Osteoblast (primary cell): ENCODE results near the gene IFRD2. TPM values are rescaled to one million over a fixed set of nuclear protein-coding genes. Genes with fewer than 3 reads are reported as not detected.

ENCODE experiments used
- DNase-seq: peaks from one replicate; pipeline ENCODE4 v3.0.0; 2011; ENCODE audit warnings: low spot score, mixed read lengths; ENCODE audit not compliant: insufficient read length; ENCODE audit errors: missing footprints
- H2AFZ ChIP-seq: 2 replicates; pipeline ENCODE4 v1.6.0; 2011; ENCODE audit warnings: mild to moderate bottlenecking, low read length
- H3K27ac ChIP-seq: 2 replicates; pipeline ENCODE4 v1.5.1; 2011; ENCODE audit warnings: mild to moderate bottlenecking, low read depth, low read length, moderate library complexity
- H3K27me3 ChIP-seq: 2 replicates; pipeline ENCODE4 v1.6.0; 2012; ENCODE audit warnings: mild to moderate bottlenecking, control low read depth, inconsistent platforms, low read length, moderate library complexity; ENCODE audit not compliant: insufficient read depth
- H3K36me3 ChIP-seq: 2 replicates; pipeline ENCODE4 v1.5.1; 2011; ENCODE audit warnings: mild to moderate bottlenecking, low read length, control low read depth, moderate library complexity; ENCODE audit not compliant: insufficient read depth
- H3K4me1 ChIP-seq: 2 replicates; pipeline ENCODE4 v1.5.1; 2011; ENCODE audit warnings: mild to moderate bottlenecking, low read length, control low read depth, moderate library complexity; ENCODE audit not compliant: insufficient read depth
- H3K4me2 ChIP-seq: 2 replicates; pipeline ENCODE4 v1.6.0; 2011; ENCODE audit warnings: mild to moderate bottlenecking, low read length; ENCODE audit not compliant: insufficient read depth
- H3K4me3 ChIP-seq: fragments of 200-600 bp; sonication (generic); 3 replicates; pipeline ENCODE4 v1.5.1; 2012; ENCODE audit warnings: mild to moderate bottlenecking, low read length, inconsistent platforms; ENCODE audit not compliant: insufficient read depth
- H3K79me2 ChIP-seq: 2 replicates; pipeline ENCODE4 v1.6.0; 2012; ENCODE audit warnings: mild to moderate bottlenecking, low read length, control low read depth, inconsistent platforms; ENCODE audit not compliant: insufficient read depth
- H3K9me3 ChIP-seq: 2 replicates; pipeline ENCODE4 v1.5.1; 2011; ENCODE audit warnings: low read depth, low read length, control low read depth
- H4K20me1 ChIP-seq: 2 replicates; pipeline ENCODE4 v1.6.0; 2012; ENCODE audit warnings: mild to moderate bottlenecking, low read length, control low read depth; ENCODE audit not compliant: insufficient read depth
- CTCF ChIP-seq: IDR thresholded peaks from 2 replicates; pipeline ENCODE4 v1.5.1; 2011; ENCODE audit warnings: mild to moderate bottlenecking, low read depth, low read length, moderate library complexity; ENCODE audit errors: extremely low read depth
- total RNA-seq: library from RNA; depleted of rRNA; stranded (reverse); fragments of >200 nt; gene quantifications from 2 replicates; pipeline ENCODE4 v1.2.3, GENCODE V29; 2012

Gene IFRD2
- total RNA-seq, 1 donor, result 65.1 TPM

GRCh38 chr3:50319181-50319893 lies 27.1 kb upstream of the IFRD2 start:
- Histone ChIP-seq H4K20me1 (peaks cover 38% of the 10 kb centered on the region), H3K4me3 (no peak overlapping the region), H2AFZ (no peak overlapping the region), H3K9me3 (no peaks in the 10 kb centered on the region), H3K36me3 (peaks cover 28% of the 10 kb centered on the region), H3K27me3 (no peaks in the 10 kb centered on the region), H3K27ac (no peak overlapping the region), H3K79me2 (peaks cover 31% of the 10 kb centered on the region), H3K4me2 (peak overlapping the region; percentile 99), H3K4me1 (peaks cover 14% of the 10 kb centered on the region)
- no peak for DNase-seq
- TF ChIP-seq CTCF, result no peak

- Histone ChIP-seq H3K4me3 (no peak overlapping the region), H3K4me2 (no peak overlapping the region), H3K36me3 (peaks cover 28% of the 10 kb centered on the region), H3K9me3 (no peaks in the 10 kb centered on the region), H3K27me3 (no peaks in the 10 kb centered on the region), H3K79me2 (peaks cover 31% of the 10 kb centered on the region), H4K20me1 (peaks cover 41% of the 10 kb centered on the region), H3K4me1 (peaks cover 14% of the 10 kb centered on the region), H2AFZ (no peak overlapping the region), H3K27ac (no peak overlapping the region)
- no peak for DNase-seq
- no peak for TF ChIP-seq CTCF
Observed at GRCh38 chr3:50318615-50319014, 26.4 kb upstream of the IFRD2 start.

GRCh38 chr3:50318163-50318562 lies 25.9 kb upstream of the IFRD2 start:
- Histone ChIP-seq H2AFZ (no peak overlapping the region), H3K4me3 (no peak overlapping the region), H3K79me2 (peaks cover 31% of the 10 kb centered on the region), H3K9me3 (no peaks in the 10 kb centered on the region), H3K27me3 (no peaks in the 10 kb centered on the region), H4K20me1 (peaks cover 41% of the 10 kb centered on the region), H3K27ac (no peak overlapping the region), H3K4me1 (peaks cover 14% of the 10 kb centered on the region), H3K36me3 (peaks cover 28% of the 10 kb centered on the region), H3K4me2 (no peak overlapping the region)
- no peak for DNase-seq
- no peak for TF ChIP-seq CTCF

- no peak overlapping the region for H3K27ac ChIP-seq
- H3K36me3 ChIP-seq, result peaks cover 28% of the 10 kb centered on the region
- H3K79me2 ChIP-seq, result peaks cover 31% of the 10 kb centered on the region
- H4K20me1 ChIP-seq, result peaks cover 41% of the 10 kb centered on the region
- TF ChIP-seq CTCF, result no peak
- H3K9me3 ChIP-seq, result no peaks in the 10 kb centered on the region
- H3K4me2 ChIP-seq, result no peak overlapping the region
- peak; percentile 75 for DNase-seq
- peaks cover 14% of the 10 kb centered on the region for H3K4me1 ChIP-seq
- H2AFZ ChIP-seq, result no peak overlapping the region
- no peaks in the 10 kb centered on the region for H3K27me3 ChIP-seq
- H3K4me3 ChIP-seq, result no peak overlapping the region
Observed at GRCh38 chr3:50317300-50317699, 25.1 kb upstream of the IFRD2 start.
